Type B pancreatic cell (in vitro differentiated cells): Measurements from ENCODE around the gene TPX2. TPM values are rescaled to one million over a fixed set of nuclear protein-coding genes. Genes with fewer than 3 reads are reported as not detected.

Experiments
- DNase-seq: peaks from one replicate; pipeline ENCODE4 v3.0.0; 2021; ENCODE audit warnings: mixed read lengths; ENCODE audit not compliant: unreplicated experiment; ENCODE audit errors: extremely low spot score
- H3K27ac Mint-ChIP-seq: 2 replicates; pipeline ENCODE4 v1.8.0; 2021; ENCODE audit warnings: mild to moderate bottlenecking, mixed read lengths
- H3K27me3 Mint-ChIP-seq: 2 replicates; pipeline ENCODE4 v1.8.0; 2021; ENCODE audit warnings: mixed read lengths
- H3K36me3 Mint-ChIP-seq: 2 replicates; pipeline ENCODE4 v1.8.0; 2021; ENCODE audit warnings: mixed read lengths
- H3K4me1 Mint-ChIP-seq: one replicate; pipeline ENCODE4 v1.8.0; 2021; ENCODE audit warnings: mixed read lengths; ENCODE audit not compliant: unreplicated experiment
- H3K4me3 Mint-ChIP-seq: 2 replicates; pipeline ENCODE4 v1.8.0; 2021; ENCODE audit warnings: mild to moderate bottlenecking, mixed read lengths
- H3K9me3 Mint-ChIP-seq: 2 replicates; pipeline ENCODE4 v1.8.0; 2021; ENCODE audit warnings: mixed read lengths
- CTCF ChIP-seq: fragments of 200-600 bp; sonication (generic); conservative IDR thresholded peaks from 2 replicates; pipeline ENCODE4 v1.5.0; 2021; ENCODE audit warnings: antibody characterized with exemption, mild to moderate bottlenecking
- total RNA-seq: library from RNA; stranded (reverse); gene quantifications from 2 replicates; pipeline ENCODE4 v1.2.1, GENCODE V29; 2021; ENCODE audit warnings: low replicate concordance

Gene TPX2
- total RNA-seq, 1 donor from 2014 or later = 130 TPM

- Mint-ChIP-seq H3K4me1 (peaks cover 29% of the 10 kb centered on the region), H3K9me3 (no peaks in the 10 kb centered on the region), H3K27ac (peak overlapping the region; percentile 95), H3K27me3 (no peaks in the 10 kb centered on the region), H3K36me3 (peaks cover 50% of the 10 kb centered on the region), H3K4me3 (peak overlapping the region; percentile 16)
- no peak for TF ChIP-seq CTCF
- DNase-seq = no peak
Measured at GRCh38 chr20:31705191-31705590, 33.9 kb upstream of the TPX2 start.

- peaks cover 48% of the 10 kb centered on the region for H3K36me3 Mint-ChIP-seq
- H3K27me3 Mint-ChIP-seq = no peaks in the 10 kb centered on the region
- peaks cover 32% of the 10 kb centered on the region for H3K4me1 Mint-ChIP-seq
- no peak for TF ChIP-seq CTCF
- H3K9me3 Mint-ChIP-seq = no peaks in the 10 kb centered on the region
- peak overlapping the region; percentile 95 for H3K27ac Mint-ChIP-seq
- DNase-seq = no peak
- no peak overlapping the region for H3K4me3 Mint-ChIP-seq
Measured at GRCh38 chr20:31705598-31706597, 33.2 kb upstream of the TPX2 start.

- Mint-ChIP-seq H3K4me3 (peak overlapping the region; percentile 42), H3K27ac (peak overlapping the region; percentile 95), H3K9me3 (no peaks in the 10 kb centered on the region), H3K36me3 (peaks cover 46% of the 10 kb centered on the region), H3K27me3 (no peaks in the 10 kb centered on the region), H3K4me1 (peaks cover 40% of the 10 kb centered on the region)
- no peak for DNase-seq
- TF ChIP-seq CTCF = no peak
Measured at GRCh38 chr20:31706607-31707257, 32.4 kb upstream of the TPX2 start.

GRCh38 chr20:31707258-31707615 lies 31.9 kb upstream of the TPX2 start:
- peak overlapping the region; percentile 95 for H3K27ac Mint-ChIP-seq
- no peak for DNase-seq
- H3K4me1 Mint-ChIP-seq = peaks cover 45% of the 10 kb centered on the region
- no peaks in the 10 kb centered on the region for H3K27me3 Mint-ChIP-seq
- no peak overlapping the region for H3K4me3 Mint-ChIP-seq
- TF ChIP-seq CTCF = no peak
- H3K36me3 Mint-ChIP-seq = peaks cover 42% of the 10 kb centered on the region
- no peaks in the 10 kb centered on the region for H3K9me3 Mint-ChIP-seq

GRCh38 chr20:31707994-31708735 lies 30.9 kb upstream of the TPX2 start:
- Mint-ChIP-seq H3K27me3 (no peaks in the 10 kb centered on the region), H3K27ac (peak overlapping the region; percentile 95), H3K9me3 (peaks cover 4% of the 10 kb centered on the region), H3K4me3 (no peak overlapping the region), H3K36me3 (peaks cover 48% of the 10 kb centered on the region), H3K4me1 (peaks cover 54% of the 10 kb centered on the region)
- no peak for DNase-seq
- TF ChIP-seq CTCF = no peak
